ENCODE measurements around the gene CCNK.

GRCh38 chr14:99548871-99549515, 67.8 kb downstream of the CCNK start:
- TF ChIP-seq CTCF (IDR thresholded peaks at IDR 0.05) (no peak), POLR2A (IDR thresholded peaks at IDR 0.05) (no peak), EP300 (IDR thresholded peaks at IDR 0.05) (no peak)

Data from tibial nerve (tissue), 4 donors.